Chondrocyte (in vitro differentiated cells): ENCODE data around the gene CCDC117. TPM values are rescaled to one million over a fixed set of nuclear protein-coding genes. Genes with fewer than 3 reads are reported as not detected.

Experiments
- DNase-seq: peaks from one replicate; pipeline ENCODE4 v3.0.0; 2021; ENCODE audit warnings: mixed read lengths, low spot score
- H3K27ac Mint-ChIP-seq: one replicate; pipeline ENCODE4 v1.8.0; 2021; ENCODE audit warnings: mild to moderate bottlenecking, moderate library complexity, mixed read lengths; ENCODE audit not compliant: unreplicated experiment
- H3K27me3 Mint-ChIP-seq: 2 replicates; pipeline ENCODE4 v1.8.0; 2021; ENCODE audit warnings: low read depth, mixed read lengths
- H3K36me3 Mint-ChIP-seq: 2 replicates; pipeline ENCODE4 v1.8.0; 2021; ENCODE audit warnings: low read depth, mixed read lengths
- H3K4me1 Mint-ChIP-seq: 2 replicates; pipeline ENCODE4 v1.8.0; 2021; ENCODE audit warnings: low read depth, mild to moderate bottlenecking, mixed read lengths
- H3K4me3 Mint-ChIP-seq: one replicate; pipeline ENCODE4 v1.8.0; 2021; ENCODE audit warnings: mild to moderate bottlenecking, moderate library complexity, mixed read lengths; ENCODE audit not compliant: unreplicated experiment
- H3K9me3 Mint-ChIP-seq: 2 replicates; pipeline ENCODE4 v1.8.0; 2021; ENCODE audit warnings: low read depth, mixed read lengths
- CTCF ChIP-seq: fragments of 200-600 bp; sonication (generic); IDR thresholded peaks from 2 replicates; pipeline ENCODE4 v1.5.0; 2021; ENCODE audit warnings: antibody characterized with exemption, mild to moderate bottlenecking, moderate library complexity
- long read RNA-seq: library from polyadenylated mRNA; stranded (forward); transcript quantifications from one replicate; pipeline ENCODE4 v2.0.0, GENCODE V29; 2021
- total RNA-seq: library from RNA; stranded (reverse); gene quantifications from 3 replicates; pipeline ENCODE4 v1.2.1, GENCODE V29; 2021

CCDC117 gene, protein sequence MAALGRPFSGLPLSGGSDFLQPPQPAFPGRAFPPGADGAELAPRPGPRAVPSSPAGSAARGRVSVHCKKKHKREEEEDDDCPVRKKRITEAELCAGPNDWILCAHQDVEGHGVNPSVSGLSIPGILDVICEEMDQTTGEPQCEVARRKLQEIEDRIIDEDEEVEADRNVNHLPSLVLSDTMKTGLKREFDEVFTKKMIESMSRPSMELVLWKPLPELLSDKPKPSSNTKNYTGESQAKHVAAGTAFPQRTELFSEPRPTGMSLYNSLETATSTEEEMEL
- 19.5 to 23.4 TPM (median 21.0 TPM) in 3 replicates for total RNA-seq
- long read RNA-seq, transcript CCDC117-201 (5 exons, 3,985 nt): major isoform, 82 of 87 reads
- long read RNA-seq, partial matches to known transcripts: 0 of 87 reads
- long read RNA-seq, other reads (novel, unspliced or antisense): 3 of 87 reads

GRCh38 chr22:28772633-28773460 lies at the start of gene CCDC117:
TSS of gene CCDC117 (plus strand) at chr22:28772695. CDS start at chr22:28772850, 155 bp downstream.
- Mint-ChIP-seq H3K4me3 (peak within 1 kb of the TSS; percentile 82), H3K36me3 (peaks cover 8% of the 10 kb centered on the region), H3K9me3 (no peaks in the 10 kb centered on the region), H3K4me1 (peaks cover 16% of the 10 kb centered on the region), H3K27me3 (no peaks in the 10 kb centered on the region), H3K27ac (peak within 1 kb of the TSS; percentile 96)
- peak; percentile 98 for DNase-seq
- TF ChIP-seq CTCF: peak; percentile 61

DNA sequence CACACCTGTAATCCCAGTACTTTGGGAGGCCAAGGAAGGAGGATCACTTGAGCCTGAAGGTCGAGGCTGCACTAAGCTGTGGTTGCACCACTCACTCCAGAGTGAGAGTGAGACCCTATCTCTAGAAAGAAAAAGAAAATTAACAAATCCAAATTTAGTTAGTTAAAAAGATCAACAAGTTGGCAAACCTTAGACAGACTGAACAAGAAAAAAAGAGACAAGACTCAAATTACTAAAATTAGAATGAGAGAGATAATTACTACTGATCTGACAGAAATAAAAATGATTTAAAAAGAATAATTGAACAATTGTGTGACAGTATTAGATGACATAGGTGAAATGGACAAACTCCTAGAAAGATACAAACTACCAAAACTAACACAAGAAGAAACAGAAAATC lies 44.5 kb upstream of the CCDC117 start:
- TF ChIP-seq CTCF: no peak
- DNase-seq: no peak
- Mint-ChIP-seq H3K9me3 (no peaks in the 10 kb centered on the region), H3K27me3 (no peaks in the 10 kb centered on the region), H3K4me3 (no peak overlapping the region), H3K36me3 (peaks cover 3% of the 10 kb centered on the region), H3K27ac (no peak overlapping the region), H3K4me1 (peaks cover 5% of the 10 kb centered on the region)

DNA sequence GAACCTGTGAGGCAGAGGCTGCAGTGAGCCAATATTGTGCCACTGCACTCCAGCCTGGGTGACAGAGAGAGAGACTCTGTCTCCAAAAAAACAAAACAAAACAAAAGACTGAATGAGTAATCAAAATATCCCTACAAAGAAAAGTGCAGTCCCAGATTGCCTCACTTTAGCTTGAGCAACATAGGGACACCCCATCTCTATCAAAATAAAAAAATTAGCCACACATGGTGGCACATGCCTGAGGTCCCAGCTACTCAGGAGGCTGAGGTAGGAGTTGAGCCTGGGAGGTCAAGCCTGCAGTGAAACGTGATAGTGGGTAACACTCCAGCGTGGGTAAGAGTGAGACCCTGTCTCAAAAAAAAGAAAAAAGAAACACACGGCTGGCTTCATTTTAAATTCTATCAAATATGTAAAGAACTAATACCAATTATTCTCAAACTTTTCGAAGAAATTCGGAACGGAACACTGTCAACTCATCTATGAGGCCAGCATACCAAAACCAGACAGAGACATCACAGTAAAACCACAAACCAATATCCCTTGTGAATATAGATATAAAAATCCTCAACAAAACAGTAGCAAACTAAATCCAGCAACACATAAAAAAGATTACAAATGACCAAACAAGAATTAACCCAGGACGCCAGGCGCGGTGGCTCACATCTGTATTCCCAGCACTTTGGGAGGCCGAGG lies 43.7 kb upstream of the CCDC117 start:
- no peak for TF ChIP-seq CTCF
- H3K27ac Mint-ChIP-seq: no peak overlapping the region
- no peaks in the 10 kb centered on the region for H3K9me3 Mint-ChIP-seq
- peaks cover 5% of the 10 kb centered on the region for H3K4me1 Mint-ChIP-seq
- no peak overlapping the region for H3K4me3 Mint-ChIP-seq
- peaks cover 1% of the 10 kb centered on the region for H3K36me3 Mint-ChIP-seq
- no peaks in the 10 kb centered on the region for H3K27me3 Mint-ChIP-seq
- no peak for DNase-seq

DNA sequence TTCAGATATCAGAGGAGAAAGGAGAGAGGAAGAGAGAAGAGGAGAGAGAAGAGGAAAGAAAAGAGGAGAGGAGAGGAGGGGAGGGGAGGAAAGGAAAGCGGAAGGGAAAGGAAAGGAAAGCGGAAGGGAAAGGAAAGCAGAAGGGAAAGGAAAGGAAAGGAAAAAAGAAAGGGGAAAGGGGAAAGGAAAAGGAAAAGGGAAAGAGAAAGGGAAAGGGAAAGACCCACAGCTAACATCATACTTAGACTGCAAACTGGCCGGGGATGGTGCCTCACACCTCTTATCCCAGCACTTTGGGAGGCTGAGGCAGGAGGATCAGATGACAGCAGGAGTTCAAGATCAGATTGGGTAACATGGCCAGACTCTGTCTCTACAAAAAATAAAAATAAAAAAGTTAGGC lies 42.3 kb upstream of the CCDC117 start:
- Mint-ChIP-seq H3K9me3 (no peaks in the 10 kb centered on the region), H3K27me3 (no peaks in the 10 kb centered on the region), H3K27ac (peak overlapping the region; percentile 73), H3K36me3 (peaks cover 1% of the 10 kb centered on the region), H3K4me3 (no peak overlapping the region), H3K4me1 (peaks cover 5% of the 10 kb centered on the region)
- TF ChIP-seq CTCF: no peak
- no peak for DNase-seq

DNA sequence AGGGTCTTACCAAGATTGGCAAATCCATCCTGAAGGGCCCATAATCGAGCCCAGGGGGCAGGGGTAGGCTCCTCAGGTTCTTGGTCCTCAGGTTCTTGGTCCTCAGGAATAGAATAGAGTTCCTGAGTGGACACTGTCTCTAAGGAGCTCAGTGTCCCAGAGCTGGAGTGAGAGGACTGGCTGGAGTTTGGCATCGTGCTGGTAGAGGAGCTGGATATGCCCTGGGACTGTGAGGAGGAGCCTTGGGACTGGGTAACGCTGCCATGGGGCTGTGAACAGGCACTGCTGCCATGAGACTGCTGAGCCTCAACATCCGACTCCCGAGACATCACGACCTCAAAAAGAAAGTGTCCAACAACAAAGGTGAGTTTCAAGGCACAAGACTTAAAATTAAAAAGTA lies 38.1 kb upstream of the CCDC117 start:
- Mint-ChIP-seq H3K27ac (no peak overlapping the region), H3K36me3 (no peaks in the 10 kb centered on the region), H3K9me3 (no peaks in the 10 kb centered on the region), H3K4me3 (no peak overlapping the region), H3K4me1 (peaks cover 5% of the 10 kb centered on the region), H3K27me3 (no peaks in the 10 kb centered on the region)
- no peak for DNase-seq
- no peak for TF ChIP-seq CTCF
